CD14-positive monocyte (primary cell): ENCODE data around the gene OR2T1. TPM values are rescaled to one million over a fixed set of nuclear protein-coding genes. Genes with fewer than 3 reads are reported as not detected.
"Not testable (repeated sequence)": the region's sequence is repeated elsewhere in the genome, so short reads cannot be mapped to it uniquely, and the experiment has no call there.

Source experiments
- DNase-seq, 3 donors: peaks; one replicate each; pipeline ENCODE4 v3.0.0-alpha.2; 2011 to 2022
- H2AFZ ChIP-seq: 2 replicates; pipeline ENCODE4 v1.6.0; 2012; ENCODE audit warnings: mild to moderate bottlenecking, low read depth, low read length, inconsistent platforms; ENCODE audit not compliant: insufficient read depth, poor library complexity, severe bottlenecking
- H3K27ac ChIP-seq, 2 donors: 1 replicate in 1 of 2; 2 replicates in 1 of 2; pipeline ENCODE4 v1.5.1; 2012 to 2013; ENCODE audit warnings: low read length in 2 of 2, control low read depth in 1 of 2, inconsistent platforms in 1 of 2, low read depth in 1 of 2, mild to moderate bottlenecking in 1 of 2
- H3K27me3 ChIP-seq, 2 donors: one replicate each; pipeline versions ENCODE4 v1.6.0 to v1.6.1; 2011 to 2013; ENCODE audit warnings: low read length in 2 of 2; ENCODE audit not compliant: control insufficient read depth in 2 of 2, insufficient read depth in 2 of 2
- H3K36me3 ChIP-seq, 2 donors: replicated peaks in 1 of 2; 1 replicate in 1 of 2; 2 replicates in 1 of 2; pipeline versions ENCODE4 v1.5.1 to v1.6.1; 2012 to 2013; ENCODE audit warnings: low read length in 2 of 2, control low read depth in 1 of 2, inconsistent platforms in 1 of 2, mild to moderate bottlenecking in 1 of 2; ENCODE audit not compliant: insufficient read depth in 2 of 2, control insufficient read depth in 1 of 2
- H3K4me1 ChIP-seq, 2 donors: 1 replicate in 1 of 2; 2 replicates in 1 of 2; pipeline versions ENCODE4 v1.5.1 to v1.6.1; 2012 to 2013; ENCODE audit warnings: low read length in 2 of 2, control low read depth in 1 of 2, inconsistent platforms in 1 of 2, mild to moderate bottlenecking in 1 of 2, moderate library complexity in 1 of 2; ENCODE audit not compliant: insufficient read depth in 2 of 2, control insufficient read depth in 1 of 2
- H3K4me2 ChIP-seq: replicated peaks from 2 replicates; pipeline ENCODE3; 2012; ENCODE audit warnings: low read length, moderate library complexity, mild to moderate bottlenecking; ENCODE audit not compliant: poor library complexity, severe bottlenecking; ENCODE audit errors: extremely low read depth
- H3K4me3 ChIP-seq, 3 experiments: fragments of 200-600 bp in 1 of 3; sonication (generic) in 1 of 3; replicated peaks in 1 of 3; 1 replicate in 2 of 3; 2 replicates in 1 of 3; pipeline ENCODE4 v1.5.1; 2011 to 2013; ENCODE audit warnings: low read length in 3 of 3, mild to moderate bottlenecking in 3 of 3, control low read depth in 2 of 3, low read depth in 2 of 3, inconsistent platforms in 1 of 3, moderate library complexity in 1 of 3
- H3K79me2 ChIP-seq: 2 replicates; pipeline ENCODE4 v1.6.0; 2012; ENCODE audit warnings: mild to moderate bottlenecking, control low read depth, inconsistent platforms, low read length, moderate library complexity; ENCODE audit not compliant: insufficient read depth
- H3K9ac ChIP-seq: 2 replicates; pipeline ENCODE4 v1.6.0; 2017; ENCODE audit warnings: low read length, mild to moderate bottlenecking; ENCODE audit not compliant: insufficient read depth, poor library complexity, severe bottlenecking
- H3K9me3 ChIP-seq, 2 donors: replicated peaks in 1 of 2; 1 replicate in 1 of 2; 2 replicates in 1 of 2; pipeline versions ENCODE4 v1.5.1 to v1.6.1; 2012 to 2013; ENCODE audit warnings: low read length in 2 of 2, control low read depth in 1 of 2; ENCODE audit not compliant: control insufficient read depth in 1 of 2, insufficient read depth in 1 of 2
- H4K20me1 ChIP-seq: 2 replicates; pipeline ENCODE4 v1.6.0; 2012; ENCODE audit warnings: mild to moderate bottlenecking, low read length, control low read depth, moderate library complexity; ENCODE audit not compliant: insufficient read depth
- H3K27ac Mint-ChIP-seq, 7 donors: one replicate each; pipeline ENCODE4 v1.8.0; 2020; ENCODE audit warnings: mild to moderate bottlenecking in 7 of 7, mixed read lengths in 7 of 7, moderate library complexity in 6 of 7, inconsistent platforms in 2 of 7
- H3K27me3 Mint-ChIP-seq, 3 donors: one replicate each; pipeline ENCODE4 v1.8.0; 2021 to 2022; ENCODE audit warnings: low read depth in 3 of 3, mild to moderate bottlenecking in 3 of 3, mixed read lengths in 3 of 3, moderate library complexity in 3 of 3, inconsistent platforms in 1 of 3
- H3K36me3 Mint-ChIP-seq, 2 donors: one replicate each; pipeline ENCODE4 v1.8.0; 2020; ENCODE audit warnings: mixed read lengths in 2 of 2, inconsistent platforms in 1 of 2, mild to moderate bottlenecking in 1 of 2
- H3K4me1 Mint-ChIP-seq: one replicate; pipeline ENCODE4 v1.8.0; 2020; ENCODE audit warnings: mild to moderate bottlenecking, mixed read lengths
- H3K4me3 Mint-ChIP-seq, 2 donors: one replicate each; pipeline ENCODE4 v1.8.0; 2020; ENCODE audit warnings: mild to moderate bottlenecking in 2 of 2, mixed read lengths in 2 of 2, moderate library complexity in 1 of 2
- H3K9me3 Mint-ChIP-seq, 7 donors: one replicate each; pipeline ENCODE4 v1.8.0; 2020 to 2022; ENCODE audit warnings: mixed read lengths in 7 of 7, mild to moderate bottlenecking in 6 of 7, moderate library complexity in 6 of 7, inconsistent platforms in 2 of 7
- WGBS: methylation state at CpG from one replicate; pipeline ENCODE4 v1.1.5; 2013; ENCODE audit warnings: missing lambda C conversion rate; ENCODE audit not compliant: insufficient coverage; 5-methylcytosine and 5-hydroxymethylcytosine counted together
- intact Hi-C, 2 donors: fragments of 100-400 bp; cut with micrococcal nuclease; formaldehyde crosslinking; loops; one replicate each; pipeline versions ENCODE4 v1.15.0 to v1.15.1; 2023
- polyA plus RNA-seq, 3 donors: library from polyadenylated mRNA; depleted of rRNA in 1 of 3; unstranded in 2 of 3; stranded (reverse) in 1 of 3; fragments of 300-500 nt in 2 of 3; fragments of >200 nt in 1 of 3; fragmentation: Illumina TruSeq in 2 of 3; gene quantifications; 1 replicate in 2 of 3; 2 replicates in 1 of 3; pipeline ENCODE4 v1.2.3, GENCODE V29; 2012 to 2021

The OR2T1 gene
- polyA plus RNA-seq, 3 donors: not detected

- WGBS: no CpG with 5 or more reads among the region's 2 CpGs
- H3K4me1 Mint-ChIP-seq: not testable (repeated sequence)
Observed at GRCh38 chr1:248442500-248443277, 39.8 kb downstream of the OR2T1 start.

GRCh38 chr1:248444603-248445002, 41.8 kb downstream of the OR2T1 start:
- H3K27ac ChIP-seq, H3K36me3 Mint-ChIP-seq, H3K4me3 Mint-ChIP-seq, H3K27me3 Mint-ChIP-seq, intact Hi-C loops, DNase-seq, H3K9me3 Mint-ChIP-seq, H3K36me3 ChIP-seq, H3K9ac ChIP-seq, H3K27me3 ChIP-seq, H3K4me3 ChIP-seq, H3K27ac Mint-ChIP-seq, H3K79me2 ChIP-seq, H3K9me3 ChIP-seq, H4K20me1 ChIP-seq, H3K4me1 ChIP-seq, H3K4me1 Mint-ChIP-seq, H3K4me2 ChIP-seq, H2AFZ ChIP-seq: not testable (repeated sequence)
- 100% methylated on average over 2 of the region's 4 CpGs for WGBS

More at GRCh38 chr1:248442500-248443277, 39.8 kb downstream of the OR2T1 start:
- H3K9ac ChIP-seq, intact Hi-C loops, H2AFZ ChIP-seq, H3K4me1 ChIP-seq, H3K79me2 ChIP-seq, H3K9me3 ChIP-seq, H3K27me3 Mint-ChIP-seq, DNase-seq, H3K36me3 ChIP-seq, H3K36me3 Mint-ChIP-seq, H4K20me1 ChIP-seq, H3K4me3 ChIP-seq, H3K4me3 Mint-ChIP-seq, H3K27me3 ChIP-seq, H3K27ac ChIP-seq, H3K9me3 Mint-ChIP-seq, H3K27ac Mint-ChIP-seq, H3K4me2 ChIP-seq: not testable (repeated sequence)

GRCh38 chr1:248445399-248445798, 42.6 kb downstream of the OR2T1 start, which contains the start of gene OR2T2:
Gene OR2T2, plus strand, starts transcription at chr1:248445637. Its CDS starts 7,161 bp downstream, at chr1:248452798.
- H3K4me2 ChIP-seq, H3K36me3 Mint-ChIP-seq, H3K4me1 Mint-ChIP-seq, H3K4me3 Mint-ChIP-seq, H3K9ac ChIP-seq, intact Hi-C loops, H3K4me3 ChIP-seq, H3K36me3 ChIP-seq, H3K9me3 Mint-ChIP-seq, H4K20me1 ChIP-seq, H3K27me3 ChIP-seq, H2AFZ ChIP-seq, H3K79me2 ChIP-seq, DNase-seq, H3K27ac ChIP-seq, H3K9me3 ChIP-seq, H3K4me1 ChIP-seq, H3K27me3 Mint-ChIP-seq: not testable (repeated sequence)
- no CpG with 5 or more reads among the region's 2 CpGs for WGBS
- H3K27ac Mint-ChIP-seq: peak within 1 kb of the TSS in 1 of 7 donors; percentile 10

- H3K27me3 Mint-ChIP-seq, H3K9me3 Mint-ChIP-seq, H3K27ac ChIP-seq: not testable (repeated sequence)
Observed at GRCh38 chr1:248448409-248449074, 45.7 kb downstream of the OR2T1 start.

More at GRCh38 chr1:248448409-248449074, 45.7 kb downstream of the OR2T1 start:
- H3K36me3 Mint-ChIP-seq, H3K4me1 ChIP-seq, H3K36me3 ChIP-seq, intact Hi-C loops, DNase-seq, H3K4me1 Mint-ChIP-seq, H3K27me3 ChIP-seq, H3K4me2 ChIP-seq, H3K9me3 ChIP-seq, H3K9ac ChIP-seq, H4K20me1 ChIP-seq, H3K4me3 ChIP-seq, H2AFZ ChIP-seq, H3K4me3 Mint-ChIP-seq, H3K27ac Mint-ChIP-seq, H3K79me2 ChIP-seq: not testable (repeated sequence)
- no CpG with 5 or more reads among the region's 4 CpGs for WGBS
